ENCODE results near the gene HERC2.

Gene HERC2

GRCh38 chr15:28117432-28117990 is 204.5 kb downstream of the HERC2 start:
- Histone ChIP-seq H3K9me3 (ENCODE audit: control insufficient read depth, insufficient read depth, low read length) (no peaks in the 10 kb centered on the region), H3K4me1 (ENCODE audit: insufficient read depth, low read length) (no peaks in the 10 kb centered on the region), H3K36me3 (ENCODE audit: insufficient read depth, low read length) (peaks cover 6% of the 10 kb centered on the region), H3K9ac (ENCODE audit: low read depth, low read length) (no peak overlapping the region)

GRCh38 chr15:28116521-28117431 is 205.2 kb downstream of the HERC2 start:
- H3K9ac ChIP-seq (ENCODE audit: low read depth, low read length): no peak overlapping the region
- H3K4me1 ChIP-seq (ENCODE audit: insufficient read depth, low read length): no peaks in the 10 kb centered on the region
- no peaks in the 10 kb centered on the region for H3K9me3 ChIP-seq (ENCODE audit: control insufficient read depth, insufficient read depth, low read length)
- peaks cover 8% of the 10 kb centered on the region for H3K36me3 ChIP-seq (ENCODE audit: insufficient read depth, low read length)

GRCh38 chr15:28115871-28116270 is 206.1 kb downstream of the HERC2 start:
- Histone ChIP-seq H3K9me3 (ENCODE audit: control insufficient read depth, insufficient read depth, low read length) (no peaks in the 10 kb centered on the region), H3K36me3 (ENCODE audit: insufficient read depth, low read length) (peaks cover 11% of the 10 kb centered on the region), H3K4me1 (ENCODE audit: insufficient read depth, low read length) (no peaks in the 10 kb centered on the region), H3K9ac (ENCODE audit: low read depth, low read length) (no peak overlapping the region)

GRCh38 chr15:28114721-28115622 is 207.0 kb downstream of the HERC2 start:
- H3K4me1 ChIP-seq (ENCODE audit: insufficient read depth, low read length): no peaks in the 10 kb centered on the region
- no peak overlapping the region for H3K9ac ChIP-seq (ENCODE audit: low read depth, low read length)
- peaks cover 11% of the 10 kb centered on the region for H3K36me3 ChIP-seq (ENCODE audit: insufficient read depth, low read length)
- no peaks in the 10 kb centered on the region for H3K9me3 ChIP-seq (ENCODE audit: control insufficient read depth, insufficient read depth, low read length)

GRCh38 chr15:28114114-28114455 is 207.9 kb downstream of the HERC2 start:
- H3K4me1 ChIP-seq (ENCODE audit: insufficient read depth, low read length): no peaks in the 10 kb centered on the region
- H3K9me3 ChIP-seq (ENCODE audit: control insufficient read depth, insufficient read depth, low read length): no peaks in the 10 kb centered on the region
- H3K9ac ChIP-seq (ENCODE audit: low read depth, low read length): no peak overlapping the region
- peaks cover 11% of the 10 kb centered on the region for H3K36me3 ChIP-seq (ENCODE audit: insufficient read depth, low read length)

GRCh38 chr15:28113394-28114113 is 208.4 kb downstream of the HERC2 start:
- Histone ChIP-seq H3K36me3 (ENCODE audit: insufficient read depth, low read length) (peaks cover 11% of the 10 kb centered on the region), H3K4me1 (ENCODE audit: insufficient read depth, low read length) (no peaks in the 10 kb centered on the region), H3K9me3 (ENCODE audit: control insufficient read depth, insufficient read depth, low read length) (no peaks in the 10 kb centered on the region), H3K9ac (ENCODE audit: low read depth, low read length) (no peak overlapping the region)

GRCh38 chr15:28112962-28113361 is 209.0 kb downstream of the HERC2 start:
- Histone ChIP-seq H3K9ac (ENCODE audit: low read depth, low read length) (no peak overlapping the region), H3K9me3 (ENCODE audit: control insufficient read depth, insufficient read depth, low read length) (no peaks in the 10 kb centered on the region), H3K36me3 (ENCODE audit: insufficient read depth, low read length) (peaks cover 11% of the 10 kb centered on the region)

GRCh38 chr15:28112101-28112760 is 209.7 kb downstream of the HERC2 start:
- H3K36me3 ChIP-seq (ENCODE audit: insufficient read depth, low read length): peaks cover 11% of the 10 kb centered on the region
- no peak overlapping the region for H3K9ac ChIP-seq (ENCODE audit: low read depth, low read length)
- no peaks in the 10 kb centered on the region for H3K9me3 ChIP-seq (ENCODE audit: control insufficient read depth, insufficient read depth, low read length)

More at GRCh38 chr15:28112962-28113361, 209.0 kb downstream of the HERC2 start:
- H3K4me1 ChIP-seq (ENCODE audit: insufficient read depth, low read length): no peaks in the 10 kb centered on the region

GRCh38 chr15:28111543-28111942 is 210.4 kb downstream of the HERC2 start:
- Histone ChIP-seq H3K9me3 (ENCODE audit: control insufficient read depth, insufficient read depth, low read length) (no peaks in the 10 kb centered on the region), H3K4me1 (ENCODE audit: insufficient read depth, low read length) (no peaks in the 10 kb centered on the region), H3K36me3 (ENCODE audit: insufficient read depth, low read length) (peaks cover 11% of the 10 kb centered on the region), H3K9ac (ENCODE audit: low read depth, low read length) (no peak overlapping the region)

More at GRCh38 chr15:28112101-28112760, 209.7 kb downstream of the HERC2 start:
- H3K4me1 ChIP-seq (ENCODE audit: insufficient read depth, low read length): no peaks in the 10 kb centered on the region

GRCh38 chr15:28110481-28110881 is 211.5 kb downstream of the HERC2 start:
- H3K4me1 ChIP-seq (ENCODE audit: insufficient read depth, low read length): no peaks in the 10 kb centered on the region
- H3K9ac ChIP-seq (ENCODE audit: low read depth, low read length): no peak overlapping the region
- H3K36me3 ChIP-seq (ENCODE audit: insufficient read depth, low read length): peaks cover 11% of the 10 kb centered on the region; the same call in 1 of the 2 replicates
- no peaks in the 10 kb centered on the region for H3K9me3 ChIP-seq (ENCODE audit: control insufficient read depth, insufficient read depth, low read length)

- Histone ChIP-seq H3K9me3 (ENCODE audit: control insufficient read depth, insufficient read depth, low read length) (no peaks in the 10 kb centered on the region), H3K4me1 (ENCODE audit: insufficient read depth, low read length) (no peaks in the 10 kb centered on the region), H3K9ac (ENCODE audit: low read depth, low read length) (no peak overlapping the region), H3K36me3 (ENCODE audit: insufficient read depth, low read length) (peaks cover 11% of the 10 kb centered on the region; the same call in 1 of the 2 replicates)
Observed at GRCh38 chr15:28109626-28110455, 212.1 kb downstream of the HERC2 start.

GRCh38 chr15:28107904-28108275 is 214.1 kb downstream of the HERC2 start:
- Histone ChIP-seq H3K9me3 (ENCODE audit: control insufficient read depth, insufficient read depth, low read length) (no peaks in the 10 kb centered on the region), H3K9ac (ENCODE audit: low read depth, low read length) (peak overlapping the region; percentile 79; the same call in 1 of the 2 replicates), H3K36me3 (ENCODE audit: insufficient read depth, low read length) (peaks cover 5% of the 10 kb centered on the region; the same call in 1 of the 2 replicates), H3K4me1 (ENCODE audit: insufficient read depth, low read length) (no peaks in the 10 kb centered on the region)
